GM04504 (cell line): ENCODE results near the gene SLC12A3.

Experiments used
- DNase-seq: peaks from one replicate; pipeline ENCODE4 v3.0.0-alpha.2; 2012; ENCODE audit warnings: low read depth

SLC12A3 gene

DNA sequence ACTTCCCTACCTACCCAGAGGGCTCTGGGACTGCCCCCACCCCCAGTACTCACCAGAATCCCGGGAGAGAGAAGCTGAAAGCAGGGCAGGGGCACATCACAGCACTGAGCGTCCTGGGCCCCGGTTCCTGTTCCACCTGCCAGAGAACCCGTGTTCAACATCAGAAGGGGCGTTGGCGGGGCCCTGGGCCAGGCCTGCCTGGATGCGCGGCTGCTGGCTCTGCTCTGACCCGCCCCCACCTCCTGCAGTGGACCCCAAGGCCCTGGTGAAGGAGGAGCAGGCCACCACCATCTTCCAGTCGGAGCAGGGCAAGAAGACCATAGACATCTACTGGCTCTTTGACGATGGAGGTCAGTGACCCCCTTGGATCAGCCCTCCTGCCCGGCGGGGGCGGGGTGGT lies 27.7 kb downstream of the SLC12A3 start:
- DNase-seq: no peak

DNA sequence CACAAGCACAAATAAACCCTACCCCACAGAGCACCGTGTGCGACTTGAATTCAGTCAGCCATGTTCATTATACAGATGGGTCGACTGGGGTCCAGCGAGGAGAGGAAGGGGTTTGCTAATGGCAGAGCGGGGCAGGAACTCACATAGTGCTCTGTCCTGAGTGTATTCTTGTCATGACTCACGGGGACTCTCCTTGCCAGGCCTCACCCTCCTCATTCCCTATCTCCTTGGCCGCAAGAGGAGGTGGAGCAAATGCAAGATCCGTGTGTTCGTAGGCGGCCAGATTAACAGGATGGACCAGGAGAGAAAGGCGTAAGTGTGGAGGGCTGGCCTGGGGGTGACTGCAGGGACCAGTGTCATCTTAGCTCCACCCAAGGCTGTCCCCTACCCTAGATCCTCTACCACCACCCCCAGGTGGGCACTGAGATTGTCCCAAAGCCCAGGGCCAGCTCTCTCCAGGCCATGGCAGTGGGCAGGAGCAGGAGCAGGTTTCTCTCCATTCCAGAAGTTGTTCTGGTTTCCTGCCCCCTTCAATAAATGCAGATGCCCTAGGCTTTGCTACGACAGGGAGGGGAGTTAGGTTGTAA lies 29.4 kb downstream of the SLC12A3 start:
- DNase-seq: no peak

GRCh38 chr16:56895813-56896212 lies 30.8 kb downstream of the SLC12A3 start:
- DNase-seq: no peak

GRCh38 chr16:56896244-56896643 lies 31.2 kb downstream of the SLC12A3 start:
- DNase-seq: no peak

DNA sequence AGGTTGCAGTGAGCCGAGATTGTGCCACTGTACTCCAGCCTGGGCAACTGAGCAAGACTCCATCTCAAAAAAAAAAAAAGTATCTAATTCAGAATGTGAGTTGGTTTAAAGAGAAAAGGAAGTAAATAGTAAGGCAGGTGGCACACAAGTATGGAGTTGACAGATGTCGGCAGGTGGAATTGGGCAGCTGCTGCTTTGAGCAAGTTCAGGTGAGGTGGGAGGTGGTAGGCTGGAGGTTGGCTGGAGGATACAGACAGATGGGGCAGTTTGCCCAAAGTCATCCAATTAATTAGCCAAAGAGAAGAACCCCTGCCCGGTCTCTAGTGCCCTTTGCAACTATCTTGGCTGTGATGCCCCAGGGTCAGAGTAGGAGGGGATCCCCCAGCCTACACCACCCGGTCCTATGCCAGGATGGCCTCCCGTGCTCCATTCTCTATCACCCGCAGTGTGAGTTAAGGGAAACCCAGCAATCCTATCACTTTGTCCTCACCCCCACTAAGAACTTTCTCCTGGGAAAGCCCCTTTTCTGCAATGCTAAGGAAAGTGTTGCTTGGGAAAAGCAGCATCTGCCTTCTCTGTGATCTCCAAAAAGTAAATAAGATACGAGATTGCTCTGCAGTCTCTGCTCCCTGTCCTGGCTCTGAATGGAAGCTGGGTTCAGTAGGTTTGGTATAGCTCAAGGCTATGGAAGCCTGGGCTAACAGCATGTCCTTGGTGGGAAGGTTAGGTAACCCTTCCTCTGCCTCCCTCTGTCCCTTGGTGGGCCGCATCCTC lies 32.2 kb downstream of the SLC12A3 start:
- no peak for DNase-seq

DNA sequence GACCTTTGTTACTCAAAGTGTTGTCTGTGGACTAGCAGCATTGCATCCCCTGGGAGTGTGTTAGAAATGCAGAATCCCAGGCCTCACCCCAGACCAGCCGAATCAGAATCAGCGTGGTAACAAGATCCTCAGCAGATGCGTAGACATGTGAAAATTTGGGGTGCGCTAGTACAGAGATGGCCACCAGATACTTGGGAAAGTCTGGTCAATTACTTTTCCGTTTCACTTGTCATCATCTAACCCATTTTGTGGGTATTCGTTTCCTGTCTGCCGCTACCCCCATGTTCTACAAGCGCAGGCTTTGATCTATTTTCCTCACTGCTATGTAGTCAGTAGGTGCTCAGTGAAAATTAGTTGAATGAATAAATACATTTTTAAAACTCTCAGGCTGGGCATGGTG lies 33.8 kb downstream of the SLC12A3 start:
- no peak for DNase-seq

DNA sequence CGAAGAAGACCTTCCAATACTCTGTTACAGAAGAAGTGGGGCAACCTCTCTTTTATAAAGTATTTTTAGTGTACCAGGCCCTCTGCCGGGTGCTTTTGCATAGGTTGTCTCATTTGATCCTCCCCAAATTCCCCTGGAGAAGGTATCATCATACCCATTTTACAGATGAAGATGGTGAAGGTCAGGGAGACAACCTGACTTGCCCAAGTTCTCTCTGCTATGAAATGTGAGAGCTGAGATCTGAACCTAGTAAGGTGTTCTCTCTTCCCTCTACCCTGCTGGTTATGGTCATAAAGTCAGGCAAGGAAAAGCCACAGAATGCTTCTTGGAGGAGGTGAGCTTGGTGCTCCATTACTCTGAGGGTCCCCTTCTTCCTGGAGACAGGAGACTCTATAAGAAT lies 38.9 kb downstream of the SLC12A3 start:
- DNase-seq: no peak

DNA sequence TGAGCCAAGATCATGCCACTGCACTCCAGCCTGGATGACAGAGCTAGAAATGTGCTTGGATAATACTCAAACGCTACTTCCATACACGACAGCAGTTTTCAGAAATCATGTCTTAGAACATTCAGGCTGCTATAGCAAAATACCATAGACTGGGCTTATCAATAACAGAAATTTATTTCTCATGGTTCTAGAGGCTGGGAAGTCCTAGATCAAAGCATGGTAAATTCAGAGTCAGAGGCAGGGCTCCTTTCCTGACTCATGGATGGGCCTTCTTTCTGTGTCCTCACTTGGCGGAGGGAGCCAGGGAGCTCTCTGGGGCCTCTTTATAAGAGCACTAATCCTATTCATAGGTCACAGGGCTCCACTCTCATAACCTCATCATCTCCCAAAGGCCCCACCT lies 42.4 kb downstream of the SLC12A3 start:
- DNase-seq: no peak

GRCh38 chr16:56909527-56909979 lies 44.5 kb downstream of the SLC12A3 start:
- no peak for DNase-seq

DNA sequence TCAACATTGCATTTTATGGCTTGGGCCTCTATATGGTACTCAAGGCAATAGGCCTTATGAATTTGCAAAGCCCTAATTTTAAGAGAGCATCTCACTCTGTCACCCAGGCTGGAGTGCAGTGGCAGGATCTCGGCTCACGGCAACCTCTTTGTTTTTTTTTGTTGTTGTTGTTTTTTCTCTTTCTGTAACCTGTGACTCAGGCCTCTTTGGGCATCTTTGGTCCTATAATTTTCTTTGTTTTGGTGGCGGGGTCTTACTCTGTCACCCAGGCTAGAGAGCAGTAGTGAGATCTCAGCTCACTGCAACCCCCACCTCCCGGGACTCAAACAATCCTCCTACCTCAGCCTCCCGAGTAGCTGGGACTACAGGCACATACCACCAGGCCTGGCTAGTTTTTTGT lies 45.1 kb downstream of the SLC12A3 start:
- no peak for DNase-seq

DNA sequence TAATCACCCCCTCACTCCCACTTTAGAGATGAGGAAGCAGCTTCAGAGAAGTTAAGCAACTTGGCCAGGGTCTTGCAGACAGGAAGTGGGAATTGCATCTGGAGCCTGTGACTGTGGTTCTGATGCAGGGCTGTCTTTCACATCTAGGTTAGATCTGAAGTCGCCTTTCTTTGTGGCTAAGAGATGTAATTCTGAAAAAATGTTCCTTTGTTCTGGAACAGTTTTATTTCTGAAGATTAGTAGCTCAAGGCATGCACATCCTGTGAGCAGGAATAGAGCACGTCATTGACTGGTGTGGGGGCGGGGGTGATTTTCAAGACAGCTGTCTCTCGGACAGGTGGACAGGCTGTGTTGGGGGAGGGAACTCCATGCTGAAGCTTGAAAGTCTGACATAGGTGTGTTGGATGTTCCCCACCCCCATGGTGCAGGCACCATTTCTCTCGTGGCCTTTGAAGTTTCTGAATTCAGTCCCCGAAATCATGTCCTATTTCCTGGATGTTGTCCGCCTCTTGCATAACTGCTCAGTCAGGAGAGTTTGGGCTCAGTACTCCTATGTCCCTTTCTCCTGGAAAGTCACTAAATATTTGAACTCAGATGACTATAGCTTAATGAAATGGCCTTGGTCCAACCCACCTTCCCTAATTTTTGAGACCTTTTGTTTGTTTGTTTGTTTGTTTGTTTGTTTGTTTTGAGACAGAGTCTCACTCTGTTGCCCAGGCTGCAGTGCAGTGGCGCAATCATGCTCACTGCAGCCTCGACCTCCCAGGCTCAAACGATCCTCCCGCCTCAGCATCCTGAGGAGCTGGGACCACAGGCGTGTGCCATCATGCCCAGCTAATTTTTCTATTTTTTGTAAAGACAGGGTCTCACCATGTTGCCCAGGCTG lies 45.9 kb downstream of the SLC12A3 start:
- peak; percentile 75 for DNase-seq

GRCh38 chr16:56911771-56912571 lies 47.0 kb downstream of the SLC12A3 start:
- no peak for DNase-seq

GRCh38 chr16:56912746-56913708 lies 48.0 kb downstream of the SLC12A3 start:
- peak; percentile 82 for DNase-seq

DNA sequence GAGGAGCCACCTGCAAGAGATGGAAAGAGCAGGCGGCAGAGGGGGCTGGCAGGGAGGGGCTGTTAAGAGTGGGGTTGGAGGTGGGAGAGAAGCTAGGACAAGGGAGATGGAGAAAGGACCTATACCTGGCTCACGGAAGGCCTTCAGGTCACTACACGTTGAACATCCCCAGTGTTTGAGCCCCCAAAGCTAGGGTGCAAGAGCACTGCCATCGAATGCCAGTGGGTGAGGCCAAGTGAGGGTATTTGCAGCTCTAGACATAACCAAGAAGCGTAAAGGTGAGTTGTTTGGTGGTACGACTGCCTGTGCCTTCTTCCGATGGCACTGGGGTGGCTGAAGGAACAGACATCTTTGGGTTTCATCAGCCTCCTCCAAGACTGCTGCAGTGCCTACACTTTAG lies 49.9 kb downstream of the SLC12A3 start:
- no peak for DNase-seq

GRCh38 chr16:56915336-56916119 lies 50.5 kb downstream of the SLC12A3 start:
- no peak for DNase-seq

DNA sequence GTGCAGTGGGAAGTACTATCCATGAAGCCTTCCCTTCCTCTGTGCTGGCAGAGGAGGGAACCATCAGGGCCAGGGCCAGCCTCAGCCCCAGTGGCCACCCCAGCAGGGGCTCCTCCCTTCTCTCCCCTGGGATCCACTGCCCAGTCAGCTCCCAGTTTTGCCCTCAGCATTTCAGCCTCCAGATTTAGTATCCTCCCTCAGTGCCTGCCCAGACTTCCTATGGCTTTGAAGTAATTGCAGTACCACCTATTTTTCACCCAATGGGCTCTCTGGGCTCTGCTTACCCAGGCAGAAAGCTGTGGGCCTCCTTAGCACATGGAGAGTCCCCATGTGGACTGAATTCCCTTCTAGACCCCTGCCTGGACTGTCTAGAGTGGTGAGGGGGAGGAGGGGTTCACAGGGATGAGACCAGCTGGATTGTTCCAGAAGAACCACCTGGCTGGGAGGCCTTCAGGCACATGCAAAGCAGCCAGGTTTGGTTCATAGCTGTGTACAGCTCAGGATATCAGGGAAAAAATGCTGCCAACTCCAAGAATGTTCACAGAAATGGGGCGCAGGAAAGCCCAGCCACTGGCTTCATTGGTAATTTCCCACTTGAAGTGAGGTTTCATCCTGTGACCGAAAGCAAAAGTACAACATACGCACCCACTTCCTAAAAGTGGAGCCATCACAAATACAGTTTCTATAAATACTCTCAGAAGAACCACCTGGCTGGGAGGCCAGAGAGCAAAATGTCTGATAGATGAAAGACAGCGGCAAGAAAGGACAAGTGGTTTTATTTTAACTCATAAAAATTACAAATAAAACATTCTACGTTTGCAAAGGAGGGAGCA lies 51.8 kb downstream of the SLC12A3 start:
- DNase-seq: no peak

- no peak for DNase-seq
Measured at GRCh38 chr16:56918467-56919012, 53.5 kb downstream of the SLC12A3 start.

- no peak for DNase-seq
Measured at GRCh38 chr16:56919099-56919800, 54.2 kb downstream of the SLC12A3 start.
